Activated CD4-positive, CD25-positive, alpha-beta regulatory T cell treated with anti-CD3 and anti-CD28 coated beads, Interleukin-2, amount 50 U/mL, for 24 hours (primary cell): ENCODE results near the gene PAAF1.
A peak's percentile ranks its signal among the peaks of the same experiment; 100 is the strongest.
"Not testable (repeated sequence)": the region's sequence is repeated elsewhere in the genome, so short reads cannot be mapped to it uniquely, and the experiment has no call there.

Experiments
- ATAC-seq, 2 donors: fragments of 150-1000 bp; cut with Tn5 transposase; one replicate each; pipeline ENCODE4 v1.10.0; 2021; ENCODE audit warnings: mild to moderate bottlenecking in 1 of 2, moderate library complexity in 1 of 2

Gene PAAF1, protein sequence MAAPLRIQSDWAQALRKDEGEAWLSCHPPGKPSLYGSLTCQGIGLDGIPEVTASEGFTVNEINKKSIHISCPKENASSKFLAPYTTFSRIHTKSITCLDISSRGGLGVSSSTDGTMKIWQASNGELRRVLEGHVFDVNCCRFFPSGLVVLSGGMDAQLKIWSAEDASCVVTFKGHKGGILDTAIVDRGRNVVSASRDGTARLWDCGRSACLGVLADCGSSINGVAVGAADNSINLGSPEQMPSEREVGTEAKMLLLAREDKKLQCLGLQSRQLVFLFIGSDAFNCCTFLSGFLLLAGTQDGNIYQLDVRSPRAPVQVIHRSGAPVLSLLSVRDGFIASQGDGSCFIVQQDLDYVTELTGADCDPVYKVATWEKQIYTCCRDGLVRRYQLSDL

DNA sequence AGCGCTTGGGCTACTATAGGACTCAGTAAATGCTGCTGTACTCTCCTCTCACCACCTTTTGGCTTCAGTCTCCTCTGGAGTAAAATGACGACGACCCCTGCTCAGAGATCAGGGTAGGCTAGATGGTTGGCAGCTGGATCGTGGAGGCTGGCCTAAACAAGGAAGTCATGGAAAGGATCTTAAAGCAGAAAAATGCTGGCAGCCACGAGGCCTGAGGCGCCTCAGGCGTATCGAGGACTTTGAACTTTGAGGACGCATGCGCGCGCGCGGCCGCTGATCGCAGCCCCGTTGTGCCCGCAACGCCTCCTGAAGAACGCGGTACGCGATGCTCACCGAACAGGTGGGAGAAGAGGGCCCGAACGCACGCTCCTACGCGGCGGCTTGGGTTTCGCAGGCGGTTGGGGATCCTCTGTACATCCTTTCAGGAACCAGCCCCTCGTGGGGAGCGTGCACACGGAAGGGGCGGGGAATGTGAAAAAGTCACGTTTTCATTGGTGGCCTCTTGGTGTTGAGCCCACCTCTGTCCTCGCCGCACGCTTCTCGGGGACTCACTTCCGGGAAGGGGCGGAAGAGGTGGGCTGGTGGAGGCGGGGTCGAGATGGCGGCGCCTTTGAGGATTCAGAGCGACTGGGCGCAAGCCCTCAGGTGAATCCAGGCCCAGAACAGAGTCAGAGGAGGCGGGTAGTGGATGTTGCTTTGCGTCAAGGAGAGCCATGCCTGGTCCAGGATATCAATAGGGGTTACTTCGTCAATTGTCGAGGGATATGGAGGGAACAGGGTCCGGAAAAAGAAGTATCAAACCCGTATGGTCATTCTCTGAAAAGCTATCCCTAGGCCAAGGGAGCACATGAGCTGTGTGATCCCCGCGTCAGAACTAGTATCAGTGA lies at the start of gene PAAF1, which contains the start of gene COA4:
TSS of gene PAAF1 (plus strand) at position 576 of the 887 bp plus-strand sequence. CDS start at position 599, 23 bp downstream.
TSS of gene COA4 (minus strand) at position 423 of the 887 bp plus-strand sequence. CDS start 3,468 bp downstream, outside the sequence.
- peak; percentile 98 for ATAC-seq

DNA sequence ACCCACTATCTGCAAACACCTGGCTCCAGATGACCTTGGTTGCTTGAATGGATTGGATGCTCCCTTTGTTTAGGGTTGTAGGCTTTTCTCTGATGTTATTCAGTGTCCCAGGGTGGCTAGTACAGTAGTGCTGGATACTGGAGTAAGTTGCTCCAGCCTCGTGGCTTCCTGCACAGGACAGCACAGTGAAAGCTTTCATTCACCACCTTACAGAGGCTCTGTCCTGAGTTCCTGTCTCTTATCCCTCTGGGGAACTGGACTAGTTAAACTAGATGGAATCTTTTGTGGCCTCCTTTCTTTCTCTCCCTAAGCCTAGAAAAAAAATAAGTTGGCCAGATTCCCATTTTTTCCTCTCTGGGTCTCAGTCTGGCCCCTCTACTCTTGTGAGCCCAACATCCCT lies 46.5 kb upstream of the PAAF1 start:
- ATAC-seq = no peak

DNA sequence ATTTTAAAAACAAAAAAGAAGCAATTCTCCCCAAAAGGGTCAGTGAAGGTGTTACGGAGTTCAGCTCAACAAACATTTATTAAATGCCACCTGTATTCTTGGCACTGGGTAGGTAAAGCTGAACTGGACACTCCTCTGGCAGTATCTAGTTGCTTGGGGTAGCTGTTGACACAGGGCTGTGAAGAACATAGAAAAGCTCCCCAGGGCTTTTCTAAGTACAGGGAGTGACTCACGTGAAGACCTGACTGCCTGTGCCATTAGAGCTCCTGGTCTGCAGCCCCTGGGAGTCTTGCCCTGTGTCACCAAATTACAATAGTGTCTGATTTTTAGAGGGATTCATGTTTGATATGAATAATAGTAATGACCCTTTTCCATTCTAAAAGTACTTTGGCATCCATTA lies 43.7 kb upstream of the PAAF1 start:
- no peak for ATAC-seq

GRCh38 chr11:73838443-73839122 lies 38.2 kb upstream of the PAAF1 start:
- no peak for ATAC-seq

GRCh38 chr11:73839123-73839457 lies 37.7 kb upstream of the PAAF1 start:
- no peak for ATAC-seq

GRCh38 chr11:73851046-73851764 lies 25.6 kb upstream of the PAAF1 start:
- no peak for ATAC-seq

DNA sequence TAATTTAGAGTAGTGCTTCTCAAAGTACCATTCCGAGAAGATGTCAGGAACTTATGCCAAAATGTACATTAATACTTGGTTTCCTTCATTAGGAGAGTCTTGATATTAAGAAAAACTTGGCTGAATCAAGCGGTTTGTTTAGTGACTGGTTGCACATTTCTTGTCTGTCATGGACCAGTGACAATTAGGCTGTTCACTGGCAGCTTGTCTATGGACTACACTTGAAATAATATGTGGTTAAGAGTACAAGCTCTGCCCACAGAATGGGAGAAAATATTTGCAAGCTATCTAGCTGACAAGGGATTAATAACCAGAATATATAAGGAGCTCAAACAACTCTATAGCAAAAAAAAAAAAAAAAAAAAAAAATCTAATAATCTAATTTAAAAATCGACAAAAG lies 24.8 kb upstream of the PAAF1 start:
- ATAC-seq = no peak

GRCh38 chr11:73854680-73855079 lies 22.1 kb upstream of the PAAF1 start:
- no peak for ATAC-seq

GRCh38 chr11:73856031-73856567 lies 20.7 kb upstream of the PAAF1 start:
- ATAC-seq = no peak

DNA sequence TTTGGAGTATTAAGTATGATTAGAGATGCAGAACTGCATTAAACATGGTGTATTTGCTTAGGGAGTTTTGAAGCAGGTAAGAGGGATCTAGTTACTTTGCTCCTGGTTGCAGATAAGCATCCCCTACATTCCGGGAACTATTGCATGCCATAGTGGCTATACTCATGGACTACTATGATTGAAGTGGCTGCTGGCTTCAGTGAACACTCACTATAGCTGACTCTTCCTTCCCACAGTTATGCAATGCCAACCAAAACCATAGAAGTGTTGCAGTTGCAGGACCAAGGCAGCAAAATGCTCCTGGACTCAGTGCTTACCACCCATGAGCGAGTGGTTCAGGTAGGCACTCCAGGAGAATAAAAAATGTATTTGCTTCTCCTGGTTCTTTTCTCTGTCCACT lies 17.1 kb upstream of the PAAF1 start:
- no peak for ATAC-seq

- no peak for ATAC-seq
These were observed 16.6 kb upstream of the PAAF1 start for GRCh38 chr11:73860202-73860601.

DNA sequence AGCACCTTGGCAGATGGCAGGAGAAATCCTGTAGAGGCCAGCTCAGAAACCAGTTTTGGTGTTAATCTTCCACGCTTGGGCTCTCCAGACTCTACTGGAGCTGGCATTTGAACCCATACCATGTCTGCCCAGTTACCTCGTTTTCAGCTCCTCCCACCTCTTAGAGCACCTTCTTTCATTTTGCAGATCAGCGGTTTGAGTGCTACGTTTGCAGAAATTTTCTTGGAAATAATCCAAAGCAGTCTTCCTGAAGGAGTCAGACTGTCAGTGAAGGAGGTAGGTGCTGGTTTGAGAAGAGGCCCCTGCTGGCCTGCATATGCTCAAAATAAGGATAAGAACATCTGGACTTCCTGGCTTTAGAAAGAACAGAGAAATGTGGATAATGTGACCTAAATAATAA lies 13.8 kb upstream of the PAAF1 start:
- ATAC-seq = no peak

DNA sequence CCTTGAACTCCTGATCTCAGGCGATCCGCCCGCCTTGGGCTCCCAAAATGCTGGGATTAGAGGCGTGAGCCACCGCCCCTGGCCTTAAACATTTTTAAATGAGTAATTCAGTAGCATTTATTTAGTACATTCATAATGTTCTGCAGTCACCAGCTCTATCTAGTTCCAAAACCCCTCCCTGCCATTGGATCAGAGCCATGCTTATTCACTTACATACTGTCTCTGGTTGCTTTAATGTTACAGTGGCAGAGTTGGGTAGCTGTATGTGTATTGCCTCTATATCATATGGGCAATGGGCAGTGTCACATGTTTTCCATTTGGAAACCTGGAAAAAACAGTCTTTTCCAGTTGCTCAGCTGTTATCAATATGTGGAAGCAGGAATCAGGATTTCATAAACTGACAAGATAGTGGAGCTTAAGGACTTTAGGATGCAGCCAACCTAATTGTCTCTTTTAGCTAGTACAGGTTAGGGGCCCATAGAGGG lies 10.7 kb upstream of the PAAF1 start:
- no peak for ATAC-seq

DNA sequence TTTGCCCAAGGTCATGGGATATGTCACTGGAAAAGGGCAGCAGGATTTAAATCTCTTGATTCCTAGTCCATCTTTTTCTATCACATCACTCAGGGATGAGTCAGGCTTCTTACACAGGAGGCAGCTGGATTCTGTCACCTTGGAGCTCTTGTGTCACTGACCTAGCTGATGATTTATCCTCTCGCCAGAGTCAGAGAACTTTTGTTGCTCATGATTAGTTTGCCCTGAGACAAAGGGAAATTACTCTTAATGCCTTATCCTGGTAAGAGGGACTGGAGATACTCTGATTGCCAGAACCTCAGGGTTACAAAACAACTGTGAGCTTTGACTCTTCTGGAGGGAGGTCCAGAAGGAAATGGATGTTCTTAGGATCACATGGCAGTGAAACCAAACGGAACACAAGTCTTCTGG lies 10.2 kb upstream of the PAAF1 start:
- ATAC-seq = no peak

- ATAC-seq = no peak
These were observed 7.4 kb upstream of the PAAF1 start for GRCh38 chr11:73869332-73869949.

- no peak for ATAC-seq
These were observed 6.5 kb upstream of the PAAF1 start for GRCh38 chr11:73870261-73870660.

GRCh38 chr11:73872749-73873357 lies 3.9 kb upstream of the PAAF1 start:
- ATAC-seq = no peak

- no peak for ATAC-seq
These were observed 1.4 kb upstream of the PAAF1 start for GRCh38 chr11:73875380-73875779.

DNA sequence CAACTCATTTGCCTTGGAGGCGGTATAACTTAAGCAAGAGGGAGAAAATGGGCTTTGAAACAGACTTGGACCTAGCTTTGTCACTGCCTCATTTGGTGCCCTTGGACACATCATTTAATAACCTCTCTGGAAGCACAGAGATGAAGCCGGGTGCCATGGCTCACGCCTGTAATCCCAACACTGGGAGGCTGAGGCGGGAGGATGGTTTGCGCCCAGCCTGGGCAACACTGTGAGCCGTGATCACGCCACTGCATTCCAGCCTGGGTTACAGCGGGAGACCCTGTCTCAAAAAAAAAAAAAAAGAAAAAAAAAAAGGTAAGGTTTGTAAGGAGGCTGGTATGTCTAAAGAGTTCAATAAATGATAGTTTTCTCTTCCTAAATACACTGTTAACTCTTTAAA lies 959 bp upstream of the PAAF1 start:
- ATAC-seq = no peak

- no peak for ATAC-seq
These were observed 2.0 kb downstream of the PAAF1 start for GRCh38 chr11:73878771-73879170.

DNA sequence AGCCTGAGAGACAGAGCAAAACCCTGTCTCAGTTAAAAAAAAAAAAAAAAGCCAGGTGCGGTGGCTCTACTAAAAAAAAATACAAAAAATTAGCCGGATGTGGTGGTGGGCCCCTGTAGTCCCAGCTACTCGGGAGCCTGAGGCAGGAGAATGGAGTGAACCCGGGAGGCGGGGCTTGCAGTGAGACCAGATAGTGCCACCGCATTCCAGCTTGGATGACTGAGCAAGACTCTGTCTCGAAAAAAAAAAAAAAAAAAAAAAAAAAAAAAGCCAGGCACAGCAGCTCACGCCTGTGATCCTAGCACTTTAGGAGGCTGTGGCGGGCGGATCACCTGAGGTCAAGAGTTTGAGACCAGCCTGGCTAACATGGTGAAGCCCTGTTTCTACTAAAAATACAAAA lies 3.6 kb downstream of the PAAF1 start:
- not testable (repeated sequence) for ATAC-seq
